Endodermal cell (in vitro differentiated cells): ENCODE measurements around the gene PAQR7. TPM values are rescaled to one million over a fixed set of nuclear protein-coding genes. Genes with fewer than 3 reads are reported as not detected.

ENCODE experiments used
- DNase-seq: peaks from one replicate; pipeline ENCODE4 v3.0.0-alpha.2; 2017
- H3K27ac ChIP-seq: 2 replicates; pipeline ENCODE4 v1.5.1; 2013; ENCODE audit warnings: mild to moderate bottlenecking, low read depth, low read length, moderate library complexity
- H3K27me3 ChIP-seq: 2 replicates; pipeline ENCODE4 v1.6.1; 2013; ENCODE audit warnings: mild to moderate bottlenecking, low read length, moderate library complexity; ENCODE audit not compliant: insufficient read depth, control insufficient read depth, poor library complexity, severe bottlenecking
- H3K36me3 ChIP-seq: 2 replicates; pipeline ENCODE4 v1.7.0; 2013; ENCODE audit warnings: mild to moderate bottlenecking, low read length, moderate library complexity; ENCODE audit not compliant: control insufficient read depth, insufficient read depth
- H3K4me1 ChIP-seq: one replicate; pipeline ENCODE4 v1.7.0; 2013; ENCODE audit warnings: low read length; ENCODE audit not compliant: control insufficient read depth, insufficient read depth
- H3K4me3 ChIP-seq: 2 replicates; pipeline ENCODE4 v1.5.1; 2013; ENCODE audit warnings: mild to moderate bottlenecking, low read length, moderate library complexity
- H3K9ac ChIP-seq: 2 replicates; pipeline ENCODE4 v1.6.1; 2013; ENCODE audit warnings: mild to moderate bottlenecking, low read length, moderate library complexity; ENCODE audit not compliant: poor library complexity, severe bottlenecking; ENCODE audit errors: extremely low read depth
- H3K9me3 ChIP-seq: 2 replicates; pipeline ENCODE4 v1.6.1; 2013; ENCODE audit warnings: mild to moderate bottlenecking, low read length, moderate library complexity; ENCODE audit not compliant: control insufficient read depth
- H3K27ac Mint-ChIP-seq: 2 replicates; pipeline ENCODE4 v1.8.0; 2020; ENCODE audit warnings: mixed read lengths
- H3K27me3 Mint-ChIP-seq: 2 replicates; pipeline ENCODE4 v1.8.0; 2021; ENCODE audit warnings: mild to moderate bottlenecking, mixed read lengths; ENCODE audit not compliant: insufficient read depth
- H3K36me3 Mint-ChIP-seq: 2 replicates; pipeline ENCODE4 v1.8.0; 2020; ENCODE audit warnings: low read depth, mixed read lengths
- H3K4me1 Mint-ChIP-seq: 2 replicates; pipeline ENCODE4 v1.8.0; 2020; ENCODE audit warnings: mixed read lengths
- H3K4me3 Mint-ChIP-seq: 2 replicates; pipeline ENCODE4 v1.8.0; 2020; ENCODE audit warnings: mild to moderate bottlenecking, moderate library complexity, mixed read lengths
- H3K9me3 Mint-ChIP-seq: 2 replicates; pipeline ENCODE4 v1.8.0; 2020; ENCODE audit warnings: mild to moderate bottlenecking, mixed read lengths
- WGBS, 2 experiments: methylation state at CpG; one replicate each; pipeline versions ENCODE4 v1.1.5 to v1.1.7; 2013; ENCODE audit warnings: missing lambda C conversion rate in 2 of 2, mixed read lengths in 1 of 2; ENCODE audit not compliant: insufficient coverage in 1 of 2, insufficient read length in 1 of 2; 5-methylcytosine and 5-hydroxymethylcytosine counted together
- total RNA-seq, 2 donors: library from RNA; stranded (reverse); fragmentation: NEBNext Ultra II Directional in 1 of 2; extraction: Animal tissue kit (Norgen Biotek cat#: 25700) in 1 of 2; gene quantifications; 2 replicates in 1 of 2; 3 replicates in 1 of 2; pipeline ENCODE4 v1.2.1, GENCODE V29; 2021
- TF ChIP-seq, protein P1 (sequence below): fragments of 200-600 bp; sonication (generic); conservative IDR thresholded peaks from 2 replicates; pipeline ENCODE4 v1.5.0; 2021; ENCODE audit warnings: antibody characterized with exemption, mild to moderate bottlenecking

The PAQR7 gene
- total RNA-seq, 2 donors from 2014 or later = 11.7 to 15.0 TPM

DNA sequence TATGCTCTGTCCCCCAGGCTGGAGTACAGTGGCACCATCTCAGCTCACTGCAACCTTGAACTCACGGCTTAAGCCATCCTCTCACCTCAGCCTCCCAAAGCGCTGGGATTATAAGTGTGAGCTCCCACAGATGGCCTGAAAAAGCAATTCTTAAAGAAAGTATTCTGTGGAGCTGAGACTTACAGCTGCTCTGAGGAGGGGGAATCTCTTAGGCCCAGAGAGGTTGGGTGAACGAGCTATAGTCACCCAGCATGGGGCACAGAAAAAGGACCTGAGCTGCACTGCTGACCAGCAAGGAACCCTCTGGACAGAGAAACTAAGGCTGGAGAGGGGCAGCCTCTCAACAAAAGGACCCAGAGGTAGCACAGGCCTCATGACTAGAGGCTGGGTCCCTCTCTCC, 1.3 kb downstream of the PAQR7 start:
- TF ChIP-seq, protein P1, sequence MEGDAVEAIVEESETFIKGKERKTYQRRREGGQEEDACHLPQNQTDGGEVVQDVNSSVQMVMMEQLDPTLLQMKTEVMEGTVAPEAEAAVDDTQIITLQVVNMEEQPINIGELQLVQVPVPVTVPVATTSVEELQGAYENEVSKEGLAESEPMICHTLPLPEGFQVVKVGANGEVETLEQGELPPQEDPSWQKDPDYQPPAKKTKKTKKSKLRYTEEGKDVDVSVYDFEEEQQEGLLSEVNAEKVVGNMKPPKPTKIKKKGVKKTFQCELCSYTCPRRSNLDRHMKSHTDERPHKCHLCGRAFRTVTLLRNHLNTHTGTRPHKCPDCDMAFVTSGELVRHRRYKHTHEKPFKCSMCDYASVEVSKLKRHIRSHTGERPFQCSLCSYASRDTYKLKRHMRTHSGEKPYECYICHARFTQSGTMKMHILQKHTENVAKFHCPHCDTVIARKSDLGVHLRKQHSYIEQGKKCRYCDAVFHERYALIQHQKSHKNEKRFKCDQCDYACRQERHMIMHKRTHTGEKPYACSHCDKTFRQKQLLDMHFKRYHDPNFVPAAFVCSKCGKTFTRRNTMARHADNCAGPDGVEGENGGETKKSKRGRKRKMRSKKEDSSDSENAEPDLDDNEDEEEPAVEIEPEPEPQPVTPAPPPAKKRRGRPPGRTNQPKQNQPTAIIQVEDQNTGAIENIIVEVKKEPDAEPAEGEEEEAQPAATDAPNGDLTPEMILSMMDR = no peak
- no peak overlapping the region for H3K27ac ChIP-seq
- no peak overlapping the region for H3K27ac Mint-ChIP-seq
- no peak overlapping the region for H3K9ac ChIP-seq
- H3K36me3 Mint-ChIP-seq = no peaks in the 10 kb centered on the region
- no peaks in the 10 kb centered on the region for H3K27me3 ChIP-seq
- DNase-seq = no peak
- H3K36me3 ChIP-seq = peaks cover 8% of the 10 kb centered on the region
- H3K4me1 Mint-ChIP-seq = peaks cover 9% of the 10 kb centered on the region
- H3K4me1 ChIP-seq = peaks cover 3% of the 10 kb centered on the region
- H3K9me3 Mint-ChIP-seq = no peaks in the 10 kb centered on the region
- peak overlapping the region; percentile 76 for H3K4me3 ChIP-seq
- 82 to 93% methylated on average over 3 of the region's 3 CpGs for WGBS, 2 experiments
- H3K9me3 ChIP-seq = no peaks in the 10 kb centered on the region
- peaks cover 14% of the 10 kb centered on the region for H3K27me3 Mint-ChIP-seq
- H3K4me3 Mint-ChIP-seq = peak overlapping the region; percentile 71

DNA sequence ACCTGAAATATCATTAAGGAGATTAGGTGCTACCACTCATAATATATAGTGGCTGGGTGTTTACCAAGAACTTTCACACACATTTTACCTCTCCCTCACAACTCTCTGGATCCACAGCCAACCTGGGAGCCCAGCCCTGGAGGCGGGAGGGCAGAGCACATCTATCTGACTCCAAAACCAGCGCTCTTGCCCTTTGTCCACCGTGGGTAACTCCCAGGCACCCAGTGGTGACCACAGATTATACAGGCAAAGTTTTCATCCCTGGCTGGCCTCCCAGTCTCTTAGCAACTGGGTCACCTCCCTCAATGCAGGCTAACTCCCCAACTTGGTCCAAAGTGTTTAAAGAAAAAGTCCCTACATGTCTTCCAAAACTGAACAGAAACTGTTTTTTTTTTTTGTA, 2.4 kb downstream of the PAQR7 start:
- Mint-ChIP-seq H3K4me1 (peaks cover 9% of the 10 kb centered on the region), H3K4me3 (no peak overlapping the region), H3K36me3 (no peaks in the 10 kb centered on the region), H3K27me3 (peaks cover 9% of the 10 kb centered on the region), H3K9me3 (no peaks in the 10 kb centered on the region), H3K27ac (no peak overlapping the region)
- Histone ChIP-seq H3K9me3 (no peaks in the 10 kb centered on the region), H3K9ac (no peak overlapping the region), H3K36me3 (peaks cover 8% of the 10 kb centered on the region), H3K4me3 (no peak overlapping the region), H3K27ac (no peak overlapping the region), H3K4me1 (peaks cover 3% of the 10 kb centered on the region), H3K27me3 (no peaks in the 10 kb centered on the region)
- TF ChIP-seq, protein P1 = no peak
- WGBS, 2 experiments = 87 to 95% methylated on average over 3 of the region's 3 CpGs
- DNase-seq = no peak

DNA sequence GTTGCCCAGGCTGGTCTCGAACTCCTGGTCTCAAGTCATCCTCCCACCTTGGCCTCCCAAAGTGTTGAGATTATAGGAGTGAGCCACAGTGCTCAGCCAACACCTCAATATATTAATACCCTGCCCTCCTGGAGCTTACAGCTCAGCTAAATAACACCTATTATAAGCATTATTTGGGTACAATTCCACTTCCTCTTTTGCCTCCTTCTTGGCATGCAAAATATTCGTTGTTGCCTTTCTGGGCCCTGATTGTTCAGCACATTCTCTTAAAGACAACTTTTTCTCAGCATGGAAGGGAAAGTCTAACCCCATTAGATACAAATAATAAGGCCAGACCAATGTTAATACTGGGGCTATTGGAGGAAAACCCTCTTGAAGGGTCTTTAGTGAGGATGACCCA, 2.8 kb downstream of the PAQR7 start:
- H3K4me1 ChIP-seq = peaks cover 3% of the 10 kb centered on the region
- no peak overlapping the region for H3K4me3 ChIP-seq
- H3K9me3 Mint-ChIP-seq = no peaks in the 10 kb centered on the region
- H3K4me3 Mint-ChIP-seq = no peak overlapping the region
- H3K4me1 Mint-ChIP-seq = peaks cover 12% of the 10 kb centered on the region
- H3K27me3 ChIP-seq = no peaks in the 10 kb centered on the region
- H3K27ac Mint-ChIP-seq = no peak overlapping the region
- 97 to 100% methylated on average over 2 of the region's 2 CpGs for WGBS, 2 experiments
- no peak for DNase-seq
- TF ChIP-seq, protein P1 = no peak
- no peak overlapping the region for H3K27ac ChIP-seq
- no peak overlapping the region for H3K9ac ChIP-seq
- peaks cover 5% of the 10 kb centered on the region for H3K27me3 Mint-ChIP-seq
- peaks cover 8% of the 10 kb centered on the region for H3K36me3 ChIP-seq
- no peaks in the 10 kb centered on the region for H3K9me3 ChIP-seq
- H3K36me3 Mint-ChIP-seq = no peaks in the 10 kb centered on the region
